Fibroblast of skin of right quadriceps (primary cell): Measurements from ENCODE around the gene ITPKC.
"Not testable (repeated sequence)": the region's sequence is repeated elsewhere in the genome, so short reads cannot be mapped to it uniquely, and the experiment has no call there.

ENCODE experiments used
- DNase-seq: peaks from one replicate; pipeline ENCODE4 v3.0.0-alpha.2; 2013

ITPKC gene

DNA sequence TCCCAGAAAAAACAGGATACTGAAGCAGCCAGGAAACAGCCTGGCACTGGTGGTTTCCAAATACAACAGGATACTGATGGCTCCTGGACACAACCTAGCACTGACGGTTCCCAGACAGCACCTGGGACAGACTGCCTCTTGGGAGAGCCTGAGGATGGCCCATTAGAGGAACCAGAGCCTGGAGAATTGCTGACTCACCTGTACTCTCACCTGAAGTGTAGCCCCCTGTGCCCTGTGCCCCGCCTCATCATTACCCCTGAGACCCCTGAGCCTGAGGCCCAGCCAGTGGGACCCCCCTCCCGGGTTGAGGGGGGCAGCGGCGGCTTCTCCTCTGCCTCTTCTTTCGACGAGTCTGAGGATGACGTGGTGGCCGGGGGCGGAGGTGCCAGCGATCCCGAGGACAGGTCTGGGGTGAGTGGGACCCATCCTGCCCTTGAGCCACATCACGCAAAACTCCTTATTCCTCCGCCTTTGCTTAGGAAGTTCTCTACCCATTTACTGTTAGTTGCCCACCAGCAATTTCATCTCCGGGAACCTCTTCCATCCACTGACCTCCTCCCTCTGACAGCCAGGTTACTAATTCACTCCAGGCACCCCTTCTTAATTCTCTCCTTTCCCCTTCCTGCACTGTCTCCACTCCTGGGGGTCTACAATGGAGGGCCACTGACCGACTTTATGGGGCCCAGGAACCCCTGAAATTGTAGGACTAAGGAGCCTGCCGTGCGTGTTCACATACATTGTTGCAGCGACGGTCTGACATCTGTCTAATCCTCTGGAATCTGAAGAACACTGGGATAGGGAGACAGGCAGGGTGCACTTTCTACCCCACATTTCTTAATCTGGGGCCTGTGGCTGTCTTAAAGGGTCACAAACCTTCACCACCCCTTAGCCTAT lies 1.2 kb downstream of the ITPKC start:
- no peak for DNase-seq

DNA sequence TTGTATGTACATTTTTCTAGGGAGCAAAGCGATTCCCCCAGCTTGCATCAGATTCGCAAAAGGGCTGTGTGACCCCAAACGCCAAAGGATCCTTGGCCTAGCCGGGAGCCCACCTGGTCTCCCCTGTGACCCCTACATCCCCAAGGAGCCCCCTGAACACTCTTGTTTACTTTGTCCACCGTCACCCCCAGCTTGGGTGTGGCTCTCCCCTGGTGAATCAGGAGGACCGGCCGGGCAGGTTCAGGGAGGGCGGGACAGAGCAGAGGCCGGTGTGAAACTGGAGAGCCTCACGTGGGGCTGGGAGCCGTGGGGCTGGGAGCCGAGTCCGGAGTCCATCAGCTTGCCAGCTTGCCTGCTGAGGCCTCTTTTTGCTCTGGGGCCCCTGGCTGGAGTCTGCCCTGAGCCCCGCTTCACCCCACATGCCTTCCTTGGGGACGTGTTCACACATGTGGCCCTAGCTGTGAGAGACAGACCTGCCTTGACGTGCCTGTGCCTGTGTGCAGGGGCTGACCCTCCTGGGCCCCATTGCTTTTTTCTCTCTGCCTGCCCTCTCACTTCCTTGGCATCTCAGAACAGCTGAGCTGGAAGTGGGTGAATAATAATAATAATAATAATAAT lies 2.0 kb downstream of the ITPKC start:
- no peak for DNase-seq

DNA sequence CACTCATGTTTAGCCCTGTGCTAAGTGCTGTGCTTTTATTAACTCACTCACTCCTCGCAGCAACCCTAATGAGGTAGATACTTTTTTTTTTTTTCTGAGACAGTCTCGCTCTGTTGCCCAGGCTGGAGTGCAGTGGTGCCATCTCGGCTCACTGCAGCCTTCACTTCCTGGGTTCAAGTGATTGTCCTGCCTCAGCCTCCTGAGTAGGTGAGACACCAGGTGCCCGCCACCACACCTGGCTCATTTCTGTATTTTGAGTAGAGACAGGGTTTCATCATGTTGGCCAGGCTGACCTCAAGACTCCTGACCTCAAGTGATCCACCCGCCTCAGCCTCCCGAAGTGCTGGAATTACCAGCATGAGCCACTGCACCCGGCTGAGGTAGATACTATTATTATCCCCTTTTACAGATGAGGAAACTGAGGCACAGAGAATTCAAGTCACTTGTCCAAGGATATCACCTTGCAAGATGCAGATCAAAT lies 2.5 kb downstream of the ITPKC start:
- no peak for DNase-seq

DNA sequence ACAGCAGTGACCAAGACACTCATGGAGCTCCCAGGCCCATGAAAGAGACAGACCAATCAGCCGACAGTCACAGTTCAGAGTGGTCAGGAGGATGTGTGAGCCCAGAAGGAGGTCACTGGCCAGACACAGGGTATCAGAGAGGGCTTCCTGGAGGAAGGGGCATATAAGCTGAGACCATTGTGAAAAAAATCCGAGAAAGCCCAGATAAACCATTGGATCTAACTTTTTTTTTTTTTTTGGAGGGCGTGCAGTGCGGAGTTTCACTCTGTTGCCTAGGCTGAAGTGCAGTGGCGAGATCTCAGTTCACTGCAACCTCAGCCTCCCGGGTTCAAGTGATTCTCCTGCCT lies 4.2 kb downstream of the ITPKC start:
- no peak for DNase-seq

DNA sequence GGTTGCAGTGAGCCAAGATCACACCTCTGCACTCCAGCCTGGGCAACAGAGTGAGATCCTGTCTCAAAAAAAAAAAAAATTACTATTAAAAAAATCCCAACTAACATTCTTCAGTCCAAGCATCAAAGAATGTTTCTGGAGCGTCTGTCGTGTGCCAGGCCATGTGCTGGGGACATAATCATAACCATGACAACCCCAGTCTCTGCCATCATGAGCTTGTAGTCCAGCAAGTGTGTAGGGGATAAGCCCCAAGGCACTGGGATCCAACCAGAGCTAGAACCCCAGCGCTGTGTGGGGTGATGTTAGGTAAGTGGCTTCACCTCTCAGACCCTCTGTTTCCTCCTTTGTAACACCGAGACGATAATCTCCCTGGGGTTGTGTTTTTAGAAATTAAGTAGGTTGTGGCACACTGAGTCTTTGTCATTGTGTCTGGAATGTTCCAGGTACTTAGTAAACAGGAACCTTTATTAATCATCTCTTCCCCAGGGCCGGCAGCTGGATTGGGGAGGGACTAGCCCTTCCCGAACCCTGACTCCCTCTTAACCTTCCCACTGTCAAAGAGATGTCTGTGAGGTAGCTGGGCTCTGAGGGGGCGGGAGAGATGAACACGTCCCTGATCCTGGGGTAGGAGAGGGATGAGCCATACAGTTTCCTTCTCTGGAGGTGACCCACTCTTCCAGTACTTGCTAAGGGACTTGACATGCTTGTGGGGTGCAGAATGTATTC lies 5.2 kb downstream of the ITPKC start:
- DNase-seq = no peak

DNA sequence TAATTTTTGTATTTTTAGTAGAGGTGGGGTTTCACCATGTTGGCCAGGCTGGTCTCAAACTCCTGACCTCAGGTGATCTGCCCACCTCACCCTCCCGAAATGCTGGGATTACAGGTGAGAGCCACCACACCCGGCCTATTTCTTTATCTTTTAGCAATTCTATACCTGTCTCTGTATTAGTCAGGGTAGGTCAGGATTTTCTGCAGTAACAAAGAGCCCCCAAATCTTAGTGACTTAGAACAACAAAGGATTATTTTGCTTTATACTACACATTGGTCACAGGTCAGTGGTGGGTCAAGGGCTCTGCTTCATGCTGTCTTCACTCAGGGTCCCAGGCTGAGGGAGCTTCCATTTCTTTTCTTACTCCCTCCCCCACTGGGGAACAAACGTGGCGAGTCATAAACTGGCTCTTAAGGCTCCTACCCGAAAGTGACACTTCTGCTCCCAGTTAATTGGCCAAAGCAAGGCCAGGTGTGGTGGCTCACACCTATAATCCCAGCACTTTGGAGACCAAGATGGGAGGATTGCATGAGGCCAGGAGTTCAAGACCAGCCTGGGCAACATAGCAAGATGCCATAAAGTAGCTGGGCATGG lies 6.8 kb downstream of the ITPKC start:
- DNase-seq = no peak

DNA sequence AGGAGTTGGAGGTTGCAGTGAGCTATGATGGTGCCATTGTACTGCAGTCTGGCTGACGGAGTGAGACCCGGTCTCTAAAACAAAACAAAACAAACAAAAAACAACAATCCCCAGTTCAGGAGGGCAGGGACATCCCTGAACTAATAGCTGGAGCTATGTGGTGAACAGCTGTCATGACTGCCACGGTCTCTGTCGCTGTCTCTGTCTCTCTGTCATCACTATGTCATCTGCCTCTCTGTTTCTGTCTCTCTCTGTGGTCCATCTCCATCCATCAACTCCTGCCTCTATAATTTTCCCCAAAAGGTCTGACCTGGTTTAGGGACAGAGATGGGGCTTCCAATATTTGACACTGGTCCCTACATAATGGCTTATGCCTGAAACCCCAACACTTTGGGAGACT lies 7.4 kb downstream of the ITPKC start:
- no peak for DNase-seq

DNA sequence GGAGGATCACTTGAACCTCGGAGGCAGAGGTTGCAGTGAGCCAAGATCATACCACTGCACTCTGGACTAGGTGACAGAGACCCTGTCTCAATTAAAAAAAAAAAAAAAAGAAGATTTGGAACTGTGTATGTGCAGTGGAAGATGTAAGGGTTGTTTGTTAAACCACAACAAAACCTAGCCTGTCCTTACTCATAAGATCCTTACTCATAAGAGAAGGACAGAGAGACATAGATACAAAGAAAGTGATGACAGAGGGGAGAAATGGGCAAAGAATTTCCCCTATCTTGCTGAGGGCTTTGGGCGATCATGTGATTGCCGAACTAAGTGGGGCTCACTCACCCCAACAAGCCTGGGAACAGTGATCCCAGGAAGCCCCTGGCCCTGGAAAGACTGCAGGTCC lies 7.9 kb downstream of the ITPKC start:
- no peak for DNase-seq

DNA sequence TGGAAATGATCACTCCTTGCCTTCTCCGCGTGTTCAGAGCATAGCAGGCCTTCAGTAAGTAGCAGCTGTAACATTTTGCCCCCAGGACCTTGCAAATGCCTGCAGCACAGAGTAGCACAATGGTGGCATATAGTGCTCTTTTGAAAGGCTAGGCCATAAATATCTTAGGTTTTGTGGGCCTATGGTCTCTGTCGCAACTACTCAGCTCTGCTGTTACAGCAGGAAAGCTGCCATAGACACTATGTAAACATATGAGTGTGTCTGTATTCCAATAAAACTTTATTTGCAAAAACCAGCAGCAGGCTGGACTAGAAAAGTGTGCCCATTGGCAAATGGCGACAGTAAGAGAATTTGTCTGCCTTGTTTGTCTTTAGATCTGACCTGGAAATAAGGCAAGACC lies 9.4 kb downstream of the ITPKC start:
- no peak for DNase-seq

DNA sequence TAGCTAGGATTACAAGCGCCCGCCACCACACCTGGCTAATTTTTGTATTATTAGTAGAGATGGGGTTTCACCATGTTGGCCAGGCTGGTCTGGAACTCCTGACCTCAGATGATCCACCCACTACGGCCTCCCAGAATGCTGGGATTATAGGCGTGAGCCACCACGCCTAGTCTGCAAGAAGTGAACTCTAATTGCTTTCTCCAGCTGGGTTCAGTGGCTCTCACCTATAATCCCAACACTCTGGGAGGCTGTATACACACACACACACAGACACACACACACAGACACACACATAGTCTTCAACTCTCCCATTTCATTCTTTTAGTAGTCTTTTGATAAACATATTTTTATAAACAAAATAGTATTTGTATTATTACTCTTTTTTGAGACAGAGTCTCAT lies 13.2 kb downstream of the ITPKC start:
- DNase-seq = not testable (repeated sequence)

DNA sequence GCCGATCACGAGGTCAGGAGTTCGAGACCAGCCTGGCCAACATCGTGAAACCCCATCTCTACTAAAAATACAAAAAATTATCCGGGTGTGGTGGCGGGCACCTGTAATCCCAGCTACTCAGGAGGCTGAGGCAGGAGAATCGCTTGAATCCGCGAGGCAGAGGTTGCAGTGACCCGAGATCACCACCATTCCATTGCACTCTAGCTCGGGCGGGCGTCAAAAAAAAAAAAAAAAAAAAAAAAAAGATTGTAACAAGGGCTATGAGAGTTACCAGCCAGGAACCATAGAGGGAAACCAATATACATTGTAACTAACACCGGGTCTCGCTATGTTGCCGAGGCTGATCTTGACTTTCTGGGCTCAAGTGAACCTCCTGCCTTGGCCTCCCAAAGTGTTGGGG lies 15.4 kb downstream of the ITPKC start:
- not testable (repeated sequence) for DNase-seq

DNA sequence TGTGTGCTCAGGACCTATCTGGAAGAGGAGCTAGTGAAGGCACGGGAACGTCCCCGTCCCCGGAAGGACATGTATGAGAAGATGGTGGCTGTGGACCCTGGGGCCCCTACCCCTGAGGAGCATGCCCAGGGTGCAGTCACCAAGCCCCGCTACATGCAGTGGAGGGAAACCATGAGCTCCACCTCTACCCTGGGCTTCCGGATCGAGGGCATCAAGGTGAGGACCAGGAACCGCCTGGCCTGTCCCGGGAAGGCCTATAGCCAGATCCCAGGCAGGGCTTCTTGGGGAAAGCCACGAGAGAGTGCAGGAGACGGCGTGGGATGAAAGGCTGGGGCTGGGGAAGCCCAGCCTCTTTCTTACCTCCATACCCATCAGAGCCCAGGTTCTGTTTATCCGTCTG lies 16.2 kb downstream of the ITPKC start:
- DNase-seq = no peak

DNA sequence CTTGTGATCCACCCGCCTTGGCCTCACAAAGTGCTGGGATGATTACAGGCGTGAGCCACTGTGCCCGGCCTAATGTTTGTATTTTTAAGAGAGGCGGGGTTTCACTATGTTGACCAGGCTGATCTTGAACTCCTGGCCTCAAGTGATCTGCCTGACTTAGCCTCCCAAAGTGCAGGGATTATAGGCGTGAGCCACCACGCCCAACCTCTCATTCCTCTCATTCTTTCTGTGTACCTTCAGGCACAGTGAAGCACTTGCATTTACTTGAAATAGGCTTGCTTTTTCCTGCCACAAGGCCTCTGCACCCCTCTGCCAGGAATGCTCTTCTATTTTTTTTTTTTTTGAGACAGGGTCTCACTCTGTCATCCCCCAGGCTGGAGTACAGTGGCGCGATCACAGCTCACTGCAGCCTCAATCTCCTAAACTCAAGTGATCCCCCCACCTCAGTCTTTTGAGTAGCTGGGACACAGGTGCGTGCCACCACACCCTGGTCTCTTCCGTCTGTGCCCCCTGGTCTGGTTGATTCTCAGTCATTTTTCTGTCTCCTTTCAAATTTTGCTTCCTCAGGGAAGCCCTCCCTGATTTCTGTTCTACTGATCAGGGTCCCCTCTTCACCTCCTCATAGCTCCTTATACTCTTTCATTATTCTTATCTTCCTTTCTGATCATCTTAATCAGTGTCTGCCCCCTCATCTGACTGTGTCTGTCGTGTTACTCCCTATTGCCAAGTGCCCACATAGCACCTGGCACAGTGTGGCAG lies 18.3 kb downstream of the ITPKC start:
- no peak for DNase-seq

DNA sequence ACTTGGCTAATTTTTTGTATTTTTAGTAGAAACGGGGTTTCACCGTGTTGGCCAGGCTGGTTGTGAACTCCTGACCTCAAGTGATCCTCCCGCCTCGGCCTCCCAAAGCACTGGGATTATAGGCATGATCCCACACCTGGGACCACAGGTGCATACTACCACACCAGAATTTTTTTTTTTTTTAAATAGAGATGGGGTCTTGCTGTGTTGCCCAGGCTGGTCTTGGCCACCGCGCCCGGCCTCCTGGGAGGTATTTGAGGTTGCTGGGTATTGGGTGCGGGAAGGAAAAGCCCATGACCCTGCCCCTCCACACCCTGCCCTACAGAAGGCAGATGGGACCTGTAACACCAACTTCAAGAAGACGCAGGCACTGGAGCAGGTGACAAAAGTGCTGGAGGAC lies 19.7 kb downstream of the ITPKC start:
- DNase-seq = no peak

DNA sequence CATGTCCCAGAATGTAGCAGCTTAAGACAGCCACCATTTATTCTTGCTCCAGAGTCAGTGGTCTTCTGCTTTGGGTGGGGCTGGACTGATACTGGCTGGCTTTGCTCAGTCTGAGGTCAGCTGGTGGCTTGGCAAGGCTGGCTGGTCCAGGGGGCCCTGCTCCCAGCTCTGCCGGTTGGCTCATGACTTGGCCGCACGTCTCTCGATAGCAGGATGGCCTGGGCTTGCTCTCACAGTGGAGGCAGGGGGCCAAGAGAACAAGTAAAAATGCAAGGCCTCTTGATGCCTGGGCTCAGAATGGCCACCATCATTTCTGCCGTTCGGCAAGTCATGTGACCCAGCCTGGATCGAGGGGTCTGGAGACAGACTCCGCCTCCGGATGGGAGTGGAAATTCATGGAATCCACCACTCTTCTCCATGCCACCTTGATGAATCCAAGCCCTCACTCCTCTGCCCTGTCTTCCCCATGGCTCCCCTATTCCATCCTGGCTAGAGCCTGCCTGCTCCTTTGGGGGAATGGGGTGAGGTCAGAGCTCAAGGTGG lies 20.3 kb downstream of the ITPKC start:
- DNase-seq = no peak

DNA sequence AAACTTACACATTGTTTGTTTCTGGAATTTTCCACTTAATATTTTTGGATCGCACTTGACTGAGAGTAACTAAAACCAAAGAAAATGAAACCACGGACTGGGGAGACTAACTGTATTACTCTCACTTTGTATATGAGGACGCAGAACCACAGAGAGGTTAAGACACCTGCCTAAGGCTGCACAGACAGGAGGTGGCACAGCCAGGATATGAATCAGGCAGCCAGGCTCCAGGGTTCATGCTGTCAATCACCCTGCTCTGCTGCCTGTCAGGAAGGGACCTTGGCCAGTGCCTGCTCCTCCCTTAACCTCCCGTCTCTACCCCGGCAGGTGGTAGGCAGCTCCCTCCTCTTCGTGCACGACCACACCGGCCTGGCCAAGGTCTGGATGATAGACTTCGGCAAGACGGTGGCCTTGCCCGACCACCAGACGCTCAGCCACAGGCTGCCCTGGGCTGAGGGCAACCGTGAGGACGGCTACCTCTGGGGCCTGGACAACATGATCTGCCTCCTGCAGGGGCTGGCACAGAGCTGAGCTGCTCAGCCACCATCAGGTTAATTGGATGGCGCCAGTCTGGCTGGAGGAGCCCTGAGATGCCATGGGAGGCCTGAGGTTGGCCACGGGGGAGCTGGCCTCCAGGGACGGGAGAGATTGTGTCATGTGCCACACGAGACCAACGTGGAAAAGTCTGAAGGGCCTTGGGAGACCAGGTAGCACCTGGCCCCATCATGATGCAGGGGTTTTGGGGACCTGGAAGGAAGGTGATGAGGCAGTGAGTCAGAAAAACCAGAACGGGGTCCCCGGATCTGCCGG lies 22.3 kb downstream of the ITPKC start:
- no peak for DNase-seq

DNA sequence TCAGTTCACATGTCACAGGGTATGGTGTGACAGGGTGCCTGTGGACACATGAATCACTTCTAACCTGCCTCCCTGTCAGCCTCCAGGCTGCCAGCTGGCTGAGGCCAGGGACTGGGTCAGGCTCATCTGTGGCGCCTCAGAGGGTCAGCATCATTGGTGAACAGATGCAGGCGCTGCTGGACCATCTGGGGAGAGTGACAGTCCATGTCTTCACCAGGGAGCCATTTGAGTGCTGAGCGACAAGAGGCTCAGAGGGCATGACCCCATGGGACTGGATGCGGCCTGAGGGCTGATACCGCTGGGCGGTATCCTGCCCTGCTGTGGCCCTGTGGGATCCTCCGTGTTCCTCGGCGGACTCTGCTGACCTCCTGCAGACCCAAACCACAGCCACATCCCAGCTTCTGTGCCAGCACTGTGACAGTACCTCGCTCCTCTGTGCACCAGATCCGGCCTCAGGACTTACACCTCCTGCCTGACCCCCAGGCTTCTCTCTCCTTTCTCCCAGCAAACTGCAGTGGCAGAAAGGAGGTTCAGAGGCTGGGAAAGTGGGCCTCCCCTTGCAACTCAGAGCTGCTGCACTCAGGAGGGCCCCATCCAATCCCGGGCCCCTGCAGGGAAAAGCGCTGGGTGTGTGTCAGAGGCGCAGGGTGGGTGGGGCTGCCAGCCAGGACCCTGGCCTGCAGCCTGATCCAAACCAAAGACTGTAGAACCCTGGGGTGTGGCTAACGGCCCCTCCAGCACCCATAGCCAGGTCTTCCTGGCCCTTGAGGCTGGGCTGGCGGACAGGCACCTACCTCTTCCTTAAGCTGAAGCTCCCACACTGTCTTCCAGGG lies 23.2 kb downstream of the ITPKC start:
- no peak for DNase-seq

DNA sequence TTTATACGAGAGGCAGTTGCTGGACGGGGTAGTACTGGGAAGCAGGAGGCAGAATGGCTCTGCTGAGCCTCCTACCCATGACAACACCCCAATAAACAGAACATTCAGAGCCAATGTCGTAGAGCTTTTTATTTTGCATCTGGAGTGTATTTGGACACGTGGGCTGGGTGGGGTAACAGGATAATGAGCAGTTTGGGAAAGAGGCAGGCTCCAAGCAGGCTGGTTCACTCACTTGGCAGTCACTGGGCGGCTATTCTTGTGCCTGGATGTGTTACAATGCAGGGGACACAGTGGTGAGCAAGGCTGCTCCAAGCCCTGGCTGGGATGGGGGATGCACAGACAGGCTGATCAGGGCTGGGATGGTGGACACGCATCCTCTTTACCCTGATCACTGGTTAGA lies 23.8 kb downstream of the ITPKC start:
- no peak for DNase-seq

DNA sequence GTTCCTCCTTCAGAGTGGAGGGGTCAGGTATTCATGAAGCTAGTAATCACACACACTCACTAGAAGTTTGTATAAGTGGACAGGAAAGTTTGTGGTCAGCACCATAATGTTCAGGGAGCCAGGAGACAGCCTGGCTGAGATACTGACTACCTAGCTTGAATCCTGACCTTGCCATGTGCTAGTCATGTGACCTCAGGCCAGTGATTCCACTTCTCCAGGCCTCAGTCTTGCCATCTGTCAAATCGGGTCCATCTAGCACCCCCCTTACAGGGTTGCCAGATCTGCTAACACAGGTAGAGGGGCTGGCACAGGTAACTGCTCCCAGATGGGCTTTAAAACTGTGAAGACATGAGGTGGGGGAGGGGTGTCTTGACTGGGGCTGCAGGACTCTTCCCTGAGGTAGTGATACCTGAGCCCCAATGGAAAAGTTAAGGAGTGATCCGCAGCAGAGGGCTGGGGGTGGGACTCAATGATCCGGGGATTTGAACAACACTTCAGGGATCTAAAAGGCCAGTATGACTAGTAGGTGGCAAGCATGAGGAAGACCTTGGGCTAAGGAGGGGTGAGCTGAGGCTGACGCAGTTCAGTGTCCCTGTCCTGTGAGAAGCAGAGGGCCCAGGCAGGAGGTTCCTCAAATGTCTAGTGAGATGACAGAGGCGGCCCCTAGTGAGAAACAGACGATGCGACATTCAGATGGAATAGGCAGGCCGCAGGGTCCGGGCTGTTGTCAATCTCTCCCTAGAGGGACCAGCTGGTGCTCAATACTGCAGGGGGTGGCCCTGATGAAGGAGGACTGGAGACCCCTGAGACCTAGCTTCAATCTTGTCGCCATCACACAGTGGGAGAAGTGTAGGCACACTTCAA lies 24.8 kb downstream of the ITPKC start:
- DNase-seq = no peak

DNA sequence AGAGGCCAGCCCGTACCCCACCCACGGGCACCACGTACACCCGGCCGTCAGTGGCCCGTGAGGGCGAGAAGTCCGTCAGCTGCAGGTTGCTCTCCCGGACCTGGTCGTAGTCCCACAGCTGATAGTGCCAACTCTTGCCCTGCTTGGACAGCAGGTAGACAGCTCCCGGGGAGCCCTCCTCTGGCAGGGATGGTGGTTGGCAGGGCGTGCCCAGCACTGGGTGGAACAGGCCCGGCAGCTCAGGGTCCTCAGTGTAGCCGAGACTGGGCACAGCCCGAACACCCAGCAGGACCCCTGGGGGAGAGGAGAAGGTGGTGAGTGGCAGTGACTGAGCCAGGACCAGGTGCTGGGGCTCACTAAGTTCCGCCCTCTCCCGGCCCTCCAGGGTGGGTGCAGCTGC lies 25.6 kb downstream of the ITPKC start:
- no peak for DNase-seq
